Lower lobe of right lung (tissue), 2 donors: ENCODE measurements around the gene NET1. TPM values are rescaled to one million over a fixed set of nuclear protein-coding genes. Genes with fewer than 3 reads are reported as not detected.

Source experiments
- ATAC-seq, 2 donors: fragments of 200-7000 bp; cut with Tn5 transposase; one replicate each; pipeline ENCODE4 v1.9.1; 2020 to 2022; ENCODE audit warnings: mild to moderate bottlenecking in 2 of 2, moderate library complexity in 2 of 2
- DNase-seq: peaks from one replicate; pipeline ENCODE4 v3.0.0-alpha.2; 2020
- H3K27ac ChIP-seq: fragments of 200-600 bp; one replicate; pipeline ENCODE4 v1.8.0; 2022
- H3K27me3 ChIP-seq: fragments of 200-600 bp; one replicate; pipeline ENCODE4 v1.8.0; 2022; ENCODE audit warnings: low read depth
- H3K36me3 ChIP-seq: fragments of 200-600 bp; one replicate; pipeline ENCODE4 v1.8.0; 2022; ENCODE audit warnings: mild to moderate bottlenecking
- H3K4me1 ChIP-seq: fragments of 200-600 bp; one replicate; pipeline ENCODE4 v1.8.0; 2022
- H3K4me3 ChIP-seq: fragments of 200-600 bp; one replicate; pipeline ENCODE4 v1.8.0; 2022; ENCODE audit warnings: mild to moderate bottlenecking
- H3K9me3 ChIP-seq: fragments of 200-600 bp; one replicate; pipeline ENCODE4 v1.8.0; 2022
- intact Hi-C: fragments of 100-400 bp; cut with DNase I; formaldehyde crosslinking; loops from one replicate; pipeline ENCODE4 v1.11.0; 2022
- total RNA-seq: library from RNA; stranded (reverse); fragmentation: NEBNext Ultra II Directional; extraction: Animal tissue kit (Norgen Biotek cat#: 25700); gene quantifications from one replicate; pipeline ENCODE4 v1.2.1, GENCODE V29; 2021
- TF ChIP-seq, protein P1 (sequence below): fragments of 200-600 bp; IDR thresholded peaks from one replicate; pipeline ENCODE4 v1.8.0; 2022; ENCODE audit warnings: antibody characterized with exemption, mild to moderate bottlenecking
- donor health status: DM: no; HTN: yes; CAD: no; lungs with severe emphysema.

Gene NET1
- total RNA-seq, 1 donor from 2014 or later: 46.7 TPM

GRCh38 chr10:5440206-5440605 is 27.8 kb downstream of the NET1 start:
- no peak overlapping the region for H3K4me3 ChIP-seq
- H3K27ac ChIP-seq: no peak overlapping the region
- intact Hi-C loops: loop anchor here (10.0 kb wide), 1 partner anchor 185 kb away; no protein-coding TSS in a partner anchor
- no peaks in the 10 kb centered on the region for H3K9me3 ChIP-seq
- H3K4me1 ChIP-seq: no peaks in the 10 kb centered on the region
- H3K27me3 ChIP-seq: no peaks in the 10 kb centered on the region
- TF ChIP-seq, protein P1, sequence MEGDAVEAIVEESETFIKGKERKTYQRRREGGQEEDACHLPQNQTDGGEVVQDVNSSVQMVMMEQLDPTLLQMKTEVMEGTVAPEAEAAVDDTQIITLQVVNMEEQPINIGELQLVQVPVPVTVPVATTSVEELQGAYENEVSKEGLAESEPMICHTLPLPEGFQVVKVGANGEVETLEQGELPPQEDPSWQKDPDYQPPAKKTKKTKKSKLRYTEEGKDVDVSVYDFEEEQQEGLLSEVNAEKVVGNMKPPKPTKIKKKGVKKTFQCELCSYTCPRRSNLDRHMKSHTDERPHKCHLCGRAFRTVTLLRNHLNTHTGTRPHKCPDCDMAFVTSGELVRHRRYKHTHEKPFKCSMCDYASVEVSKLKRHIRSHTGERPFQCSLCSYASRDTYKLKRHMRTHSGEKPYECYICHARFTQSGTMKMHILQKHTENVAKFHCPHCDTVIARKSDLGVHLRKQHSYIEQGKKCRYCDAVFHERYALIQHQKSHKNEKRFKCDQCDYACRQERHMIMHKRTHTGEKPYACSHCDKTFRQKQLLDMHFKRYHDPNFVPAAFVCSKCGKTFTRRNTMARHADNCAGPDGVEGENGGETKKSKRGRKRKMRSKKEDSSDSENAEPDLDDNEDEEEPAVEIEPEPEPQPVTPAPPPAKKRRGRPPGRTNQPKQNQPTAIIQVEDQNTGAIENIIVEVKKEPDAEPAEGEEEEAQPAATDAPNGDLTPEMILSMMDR: no peak
- no peak for ATAC-seq
- H3K36me3 ChIP-seq: no peaks in the 10 kb centered on the region
- no peak for DNase-seq

GRCh38 chr10:5441106-5441505 is 28.7 kb downstream of the NET1 start:
- TF ChIP-seq, protein P1: no peak
- DNase-seq (no peak), ATAC-seq (peak in 1 of 2 donors; percentile 34)
- intact Hi-C loops: loop anchor here (10.0 kb wide), 1 partner anchor 184 kb away; no protein-coding TSS in a partner anchor
- Histone ChIP-seq H3K4me3 (no peak overlapping the region), H3K27me3 (no peaks in the 10 kb centered on the region), H3K27ac (no peak overlapping the region), H3K4me1 (peaks cover 2% of the 10 kb centered on the region), H3K9me3 (no peaks in the 10 kb centered on the region), H3K36me3 (no peaks in the 10 kb centered on the region)

- H3K9me3 ChIP-seq: no peaks in the 10 kb centered on the region
- H3K36me3 ChIP-seq: no peaks in the 10 kb centered on the region
- H3K27ac ChIP-seq: no peak overlapping the region
- H3K27me3 ChIP-seq: no peaks in the 10 kb centered on the region
- H3K4me1 ChIP-seq: peaks cover 6% of the 10 kb centered on the region
- intact Hi-C loops: loop anchor here (10.0 kb wide), 1 partner anchor 182 kb away; no protein-coding TSS in a partner anchor
- DNase-seq: no peak
- peak in 1 of 2 donors; percentile 27 for ATAC-seq
- TF ChIP-seq, protein P1: peak; percentile 72
- no peak overlapping the region for H3K4me3 ChIP-seq
These were observed 30.0 kb downstream of the NET1 start for GRCh38 chr10:5442065-5442989.

DNA sequence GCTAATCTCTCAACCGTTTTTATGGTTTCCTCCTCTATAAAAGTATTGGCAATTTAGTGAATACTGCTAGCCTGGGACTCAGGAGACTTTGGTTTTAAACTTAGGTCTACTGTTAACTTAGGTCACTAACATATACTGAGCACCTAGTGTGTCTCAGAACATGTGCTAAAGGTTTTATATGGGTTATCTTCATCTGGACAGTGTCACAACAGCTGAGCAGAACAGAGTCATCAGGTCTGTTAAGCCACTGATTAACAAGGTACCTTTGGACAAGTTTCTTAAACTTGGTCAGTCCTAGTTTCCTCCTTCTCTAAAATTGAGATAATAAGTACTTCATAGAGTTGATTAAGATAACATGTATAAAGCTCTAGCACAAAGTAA is 30.6 kb downstream of the NET1 start:
- no peaks in the 10 kb centered on the region for H3K9me3 ChIP-seq
- no peak for ATAC-seq

GRCh38 chr10:5443429-5443828 is 31.1 kb downstream of the NET1 start:
- H3K27me3 ChIP-seq: no peaks in the 10 kb centered on the region
- H3K4me1 ChIP-seq: peaks cover 6% of the 10 kb centered on the region
- ATAC-seq (no peak), DNase-seq (no peak)
- no peak overlapping the region for H3K4me3 ChIP-seq
- TF ChIP-seq, protein P1: no peak
- no peaks in the 10 kb centered on the region for H3K36me3 ChIP-seq
- no peaks in the 10 kb centered on the region for H3K9me3 ChIP-seq
- intact Hi-C loops: loop anchor here (10.0 kb wide), 1 partner anchor 181 kb away; no protein-coding TSS in a partner anchor
- H3K27ac ChIP-seq: no peak overlapping the region

More for the DNA sequence above, 30.6 kb downstream of the NET1 start:
- intact Hi-C loops: loop anchor here (10.0 kb wide), 1 partner anchor 182 kb away; no protein-coding TSS in a partner anchor
- Histone ChIP-seq H3K27ac (no peak overlapping the region), H3K4me3 (no peak overlapping the region), H3K4me1 (peaks cover 6% of the 10 kb centered on the region), H3K36me3 (no peaks in the 10 kb centered on the region), H3K27me3 (no peaks in the 10 kb centered on the region)
- TF ChIP-seq, protein P1: no peak
- no peak for DNase-seq
